ENCODE data around the gene VKORC1. TPM values are rescaled to one million over a fixed set of nuclear protein-coding genes. Genes with fewer than 3 reads are reported as not detected.

The VKORC1 gene
- total RNA-seq, 1 experiment from 2014 or later: 83.8 TPM

- H3K27me3 ChIP-seq (ENCODE audit: insufficient read depth, low read length): no peaks in the 10 kb centered on the region
- no peak overlapping the region for H3K4me2 ChIP-seq (ENCODE audit: low read length)
- peaks cover 8 to 14% of the 10 kb centered on the region in 2 experiments; a peak in 3 of 4 replicates for H3K36me3 ChIP-seq (ENCODE audit: control insufficient read depth in 1 of 2, insufficient read depth in 2 of 2, low read length in 2 of 2)
- no peak overlapping the region for H3K4me3 ChIP-seq (replicated peaks in 1 of 2; ENCODE audit: low read depth in 1 of 2, low read length in 2 of 2)
- DNase-seq (ENCODE audit: low read depth, low spot score) (no peak), ATAC-seq (no peak)
- intact Hi-C loops (cut with micrococcal nuclease): no loop called here
- no peaks in the 10 kb centered on the region for H4K20me1 ChIP-seq (ENCODE audit: insufficient read depth)
- no peak for TF ChIP-seq MAX (IDR thresholded peaks at IDR 0.05)
- no peak for TF ChIP-seq YY1 (IDR thresholded peaks at IDR 0.05; ENCODE audit: extremely low read depth, insufficient replicate concordance, low read depth, low read length)
- no peak for TF ChIP-seq FOSL1 (IDR thresholded peaks at IDR 0.05; ENCODE audit: low read depth)
- no peak for TF ChIP-seq TCF7L2 (IDR thresholded peaks at IDR 0.05; ENCODE audit: borderline replicate concordance, extremely low read depth, insufficient read depth, insufficient read length)
- TF ChIP-seq ELF1 (IDR thresholded peaks at IDR 0.05; ENCODE audit: borderline replicate concordance, low read depth): no peak
- H3K9me3 ChIP-seq (ENCODE audit: control insufficient read depth in 1 of 2, insufficient read depth in 1 of 2, low read depth in 1 of 2, low read length in 2 of 2): no peaks in the 10 kb centered on the region
- H3K9ac ChIP-seq (ENCODE audit: low read length): no peak overlapping the region
- no peaks in the 10 kb centered on the region for H3K9me2 ChIP-seq (ENCODE audit: insufficient read depth)
- no peak overlapping the region for H2AFZ ChIP-seq (ENCODE audit: low read depth, low read length, poor library complexity, severe bottlenecking)
- peaks cover 7% of the 10 kb centered on the region; the same call in 1 of the 2 replicates for H3K79me2 ChIP-seq (ENCODE audit: insufficient read depth, low read length)
- ChIA-PET RAD21 (ENCODE audit: low non-redundant PET in 1 of 2, low total read pairs in 2 of 2, uncharacterized antibody in 2 of 2, unreplicated experiment in 2 of 2) (no interaction called here), POLR2A (interaction anchor here (1.4 kb wide), 1 partner anchor 9 kb away, joined by 3 read pairs; no protein-coding TSS in a partner anchor), CTCF (no interaction called here)
- BruUV-seq (replicated peaks): no TSS peak
- H3K4me1 ChIP-seq (ENCODE audit: control insufficient read depth in 1 of 2, insufficient read depth in 2 of 2, low read length in 2 of 2): peaks cover 34 to 51% of the 10 kb centered on the region in 2 experiments
- no peak overlapping the region for H3K27ac ChIP-seq (ENCODE audit: low read depth, low read length)
Observed at GRCh38 chr16:31133046-31133501, 38.5 kb upstream of the VKORC1 start.

- Histone ChIP-seq H3K9me2 (ENCODE audit: insufficient read depth) (no peaks in the 10 kb centered on the region), H3K27ac (ENCODE audit: low read depth, low read length) (no peak overlapping the region), H3K27me3 (ENCODE audit: insufficient read depth, low read length) (no peaks in the 10 kb centered on the region), H3K4me2 (ENCODE audit: low read length) (no peak overlapping the region), H3K4me1 (ENCODE audit: control insufficient read depth in 1 of 2, insufficient read depth in 2 of 2, low read length in 2 of 2) (peaks cover 29 to 45% of the 10 kb centered on the region in 2 experiments), H3K36me3 (ENCODE audit: control insufficient read depth in 1 of 2, insufficient read depth in 2 of 2, low read length in 2 of 2) (peaks cover 8 to 14% of the 10 kb centered on the region in 2 experiments; a peak in 3 of 4 replicates), H2AFZ (ENCODE audit: low read depth, low read length, poor library complexity, severe bottlenecking) (no peak overlapping the region), H3K4me3 (replicated peaks in 1 of 2; ENCODE audit: low read depth in 1 of 2, low read length in 2 of 2) (no peak overlapping the region), H3K9me3 (ENCODE audit: control insufficient read depth in 1 of 2, insufficient read depth in 1 of 2, low read depth in 1 of 2, low read length in 2 of 2) (no peaks in the 10 kb centered on the region), H4K20me1 (ENCODE audit: insufficient read depth) (no peaks in the 10 kb centered on the region), H3K79me2 (ENCODE audit: insufficient read depth, low read length) (peaks cover 7% of the 10 kb centered on the region; the same call in 1 of the 2 replicates), H3K9ac (ENCODE audit: low read length) (no peak overlapping the region)
- intact Hi-C loops (cut with micrococcal nuclease): no loop called here
- POLR2A ChIA-PET: interaction anchor here (1.4 to 2.4 kb wide), 2 partner anchors 10 to 15 kb away, joined by 3 to 7 read pairs; partner anchors contain the start of gene KAT8
- no peak for DNase-seq (ENCODE audit: low read depth, low spot score)
- BruUV-seq (replicated peaks): no TSS peak
- CTCF ChIA-PET: interaction anchor here (0.6 to 1.6 kb wide), 2 partner anchors 10 to 30 kb away, joined by 4 to 8 read pairs; no protein-coding TSS in a partner anchor
- no peak for ATAC-seq
- TF ChIP-seq POLR2AphosphoS5 (IDR thresholded peaks at IDR 0.05; ENCODE audit: low read depth, low read length) (peak; percentile 27; the same call in 1 of the 2 replicates), ELF1 (IDR thresholded peaks at IDR 0.05; ENCODE audit: borderline replicate concordance, low read depth) (no peak), ATF3 (IDR thresholded peaks at IDR 0.05) (no peak), CBX3 (IDR thresholded peaks at IDR 0.05; ENCODE audit: low read depth) (no peak)
- RAD21 ChIA-PET (ENCODE audit: low non-redundant PET in 1 of 2, low total read pairs in 2 of 2, uncharacterized antibody in 2 of 2, unreplicated experiment in 2 of 2): no interaction called here
Observed at GRCh38 chr16:31132303-31132979, 37.8 kb upstream of the VKORC1 start.

All from HCT116 (cell line).